Lower lobe of right lung (tissue), 2 donors: ENCODE data around the gene FBLIM1. TPM values are rescaled to one million over a fixed set of nuclear protein-coding genes. Genes with fewer than 3 reads are reported as not detected.
"Not testable (repeated sequence)": the region's sequence is repeated elsewhere in the genome, so short reads cannot be mapped to it uniquely, and the experiment has no call there.

Experiments used
- ATAC-seq, 2 donors: fragments of 200-7000 bp; cut with Tn5 transposase; one replicate each; pipeline ENCODE4 v1.9.1; 2020 to 2022; ENCODE audit warnings: mild to moderate bottlenecking in 2 of 2, moderate library complexity in 2 of 2
- DNase-seq: peaks from one replicate; pipeline ENCODE4 v3.0.0-alpha.2; 2020
- H3K27ac ChIP-seq: fragments of 200-600 bp; one replicate; pipeline ENCODE4 v1.8.0; 2022
- H3K27me3 ChIP-seq: fragments of 200-600 bp; one replicate; pipeline ENCODE4 v1.8.0; 2022; ENCODE audit warnings: low read depth
- H3K36me3 ChIP-seq: fragments of 200-600 bp; one replicate; pipeline ENCODE4 v1.8.0; 2022; ENCODE audit warnings: mild to moderate bottlenecking
- H3K4me1 ChIP-seq: fragments of 200-600 bp; one replicate; pipeline ENCODE4 v1.8.0; 2022
- H3K4me3 ChIP-seq: fragments of 200-600 bp; one replicate; pipeline ENCODE4 v1.8.0; 2022; ENCODE audit warnings: mild to moderate bottlenecking
- H3K9me3 ChIP-seq: fragments of 200-600 bp; one replicate; pipeline ENCODE4 v1.8.0; 2022
- CTCF ChIP-seq: fragments of 200-600 bp; IDR thresholded peaks from one replicate; pipeline ENCODE4 v1.8.0; 2022; ENCODE audit warnings: antibody characterized with exemption, mild to moderate bottlenecking
- intact Hi-C: fragments of 100-400 bp; cut with DNase I; formaldehyde crosslinking; loops from one replicate; pipeline ENCODE4 v1.11.0; 2022
- total RNA-seq: library from RNA; stranded (reverse); fragmentation: NEBNext Ultra II Directional; extraction: Animal tissue kit (Norgen Biotek cat#: 25700); gene quantifications from one replicate; pipeline ENCODE4 v1.2.1, GENCODE V29; 2021
- donor health status: DM: no; HTN: yes; CAD: no; lungs with severe emphysema.

Gene FBLIM1
- total RNA-seq, 1 donor from 2014 or later, result 20.1 TPM

DNA sequence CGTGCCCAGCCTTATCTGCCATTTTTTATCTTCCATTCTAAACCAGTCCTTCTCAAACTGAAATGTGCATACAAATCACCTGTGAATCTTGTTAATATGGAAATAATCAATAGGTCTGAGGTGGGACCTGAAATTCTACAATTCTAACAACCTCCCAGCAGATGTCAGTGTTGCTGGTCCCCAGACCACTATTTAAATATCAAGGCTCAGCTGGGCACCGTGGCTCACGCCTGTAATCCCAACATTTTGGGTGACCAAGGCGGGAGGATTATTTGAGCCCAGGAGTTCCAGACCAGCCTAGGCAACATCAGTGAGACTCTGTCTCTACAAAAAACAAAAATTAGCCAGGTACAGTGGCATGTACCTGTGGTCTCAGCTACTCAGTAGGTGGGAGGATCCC lies 44.8 kb downstream of the FBLIM1 start:
- ATAC-seq, result no peak
- no peak overlapping the region for H3K27ac ChIP-seq
- no peaks in the 10 kb centered on the region for H3K9me3 ChIP-seq
- intact Hi-C loops, result no loop called here
- TF ChIP-seq CTCF, result peak; percentile 30
- no peak overlapping the region for H3K4me3 ChIP-seq
- no peaks in the 10 kb centered on the region for H3K27me3 ChIP-seq
- DNase-seq, result no peak
- peaks cover 30% of the 10 kb centered on the region for H3K4me1 ChIP-seq
- H3K36me3 ChIP-seq, result no peaks in the 10 kb centered on the region

DNA sequence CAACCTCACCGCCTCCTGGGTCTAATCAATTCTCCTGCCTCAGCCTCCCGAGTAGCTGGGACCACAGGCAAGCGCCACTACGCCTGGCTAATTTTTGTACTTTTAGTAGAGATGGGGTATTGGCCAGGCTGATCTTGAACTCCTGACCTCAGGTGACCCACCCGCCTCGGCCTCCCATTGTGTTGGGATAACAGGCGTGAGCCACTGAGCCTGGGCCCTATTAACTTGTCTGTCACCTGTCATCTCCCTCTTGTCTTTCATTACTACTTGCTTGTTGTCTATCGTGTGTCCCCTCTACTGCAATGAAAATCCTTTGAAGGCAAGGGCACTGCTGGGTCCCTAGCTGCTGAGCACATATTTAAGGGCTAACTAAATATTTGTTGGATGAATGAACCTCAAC lies 45.5 kb downstream of the FBLIM1 start:
- ATAC-seq (no peak), DNase-seq (no peak)
- peaks cover 23% of the 10 kb centered on the region for H3K4me1 ChIP-seq
- no peaks in the 10 kb centered on the region for H3K9me3 ChIP-seq
- H3K36me3 ChIP-seq, result no peaks in the 10 kb centered on the region
- no peak overlapping the region for H3K4me3 ChIP-seq
- H3K27me3 ChIP-seq, result no peaks in the 10 kb centered on the region
- intact Hi-C loops, result no loop called here
- no peak for TF ChIP-seq CTCF
- no peak overlapping the region for H3K27ac ChIP-seq

- Histone ChIP-seq H3K9me3 (no peaks in the 10 kb centered on the region), H3K27ac (no peak overlapping the region), H3K36me3 (no peaks in the 10 kb centered on the region), H3K4me3 (no peak overlapping the region), H3K4me1 (no peaks in the 10 kb centered on the region), H3K27me3 (no peaks in the 10 kb centered on the region)
- no peak for DNase-seq
- no peak for ATAC-seq
- no peak for TF ChIP-seq CTCF
- intact Hi-C loops, result no loop called here
These were observed 48.5 kb downstream of the FBLIM1 start for GRCh38 chr1:15807121-15807520.

DNA sequence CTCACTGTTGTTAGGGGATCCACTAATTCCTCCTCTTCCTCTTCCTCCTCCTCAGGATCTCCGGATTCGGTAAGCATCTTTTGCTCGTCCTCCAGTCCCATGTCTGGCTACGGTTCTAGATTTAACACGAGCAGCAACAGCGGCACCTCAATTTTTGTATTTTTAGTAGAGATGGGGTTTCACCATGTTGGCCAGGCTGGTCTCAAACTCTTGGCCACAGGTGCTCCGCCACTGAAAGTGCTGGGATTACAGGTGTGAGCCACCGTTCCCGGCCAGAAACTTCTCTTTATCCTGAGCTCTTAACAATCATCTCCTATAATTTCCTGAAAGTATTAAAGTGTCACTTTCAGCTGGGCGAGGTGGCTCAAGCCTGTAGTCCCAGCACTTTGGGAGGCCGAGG lies 49.0 kb downstream of the FBLIM1 start, which contains the start of gene UQCRHL:
Gene UQCRHL, minus strand, starts transcription at position 101 of the 400 bp plus-strand sequence. Its CDS starts 0 bp downstream, at position 101.
- H3K9me3 ChIP-seq, ATAC-seq, H3K4me1 ChIP-seq, H3K4me3 ChIP-seq, H3K27ac ChIP-seq, intact Hi-C loops, H3K27me3 ChIP-seq, DNase-seq, H3K36me3 ChIP-seq: not testable (repeated sequence)

- intact Hi-C loops, result no loop called here
- H3K27me3 ChIP-seq, result no peaks in the 10 kb centered on the region
- DNase-seq, result no peak
- no peaks in the 10 kb centered on the region for H3K4me1 ChIP-seq
- no peak overlapping the region for H3K27ac ChIP-seq
- H3K9me3 ChIP-seq, result no peaks in the 10 kb centered on the region
- H3K36me3 ChIP-seq, result no peaks in the 10 kb centered on the region
- ATAC-seq, result no peak
- TF ChIP-seq CTCF, result no peak
- H3K4me3 ChIP-seq, result no peak overlapping the region
These were observed 50.4 kb downstream of the FBLIM1 start for GRCh38 chr1:15808955-15809354.

- H3K4me1 ChIP-seq, result no peaks in the 10 kb centered on the region
- H3K36me3 ChIP-seq, result no peaks in the 10 kb centered on the region
- no peak for TF ChIP-seq CTCF
- intact Hi-C loops, result loop anchor here (10.0 kb wide), 1 partner anchor 185 kb away; no protein-coding TSS in a partner anchor
- no peaks in the 10 kb centered on the region for H3K27me3 ChIP-seq
- no peak overlapping the region for H3K27ac ChIP-seq
- DNase-seq (no peak), ATAC-seq (no peak)
- no peaks in the 10 kb centered on the region for H3K9me3 ChIP-seq
- H3K4me3 ChIP-seq, result no peak overlapping the region
These were observed 51.5 kb downstream of the FBLIM1 start for GRCh38 chr1:15810073-15810472.
